Endothelial cell of umbilical vein (primary cell): ENCODE data around the gene FAM3C. TPM values are rescaled to one million over a fixed set of nuclear protein-coding genes. Genes with fewer than 3 reads are reported as not detected.

ENCODE experiments used
- BruUV-seq: library from RNA; stranded (reverse); fragments of 400-500 nt; replicated peaks from 2 replicates; lab custom pipeline; 2021; lab: Mats Ljungman, UMichigan
- CTCF ChIA-PET: fragments of 300-600, 350-600 bp; sonication (Branson Sonifier 250); formaldehyde crosslinking; loops from one replicate; lab custom pipeline; 2021; ENCODE audit warnings: antibody characterized with exemption, inconsistent platforms; lab: Charles Lee
- POLR2A ChIA-PET: fragments of 300-600, 350-600 bp; sonication (Branson Sonifier 250); formaldehyde crosslinking; loops from one replicate; lab custom pipeline; 2021; ENCODE audit warnings: antibody characterized with exemption, inconsistent platforms; lab: Charles Lee
- DNase-seq: peaks from one replicate; pipeline ENCODE4 v3.0.0-alpha.2; 2011; ENCODE audit warnings: low read depth, low spot score
- FAIRE-seq: peaks from 2 replicates; lab custom pipeline; 2011; peaks lifted over from hg19 to GRCh38; lab: Jason Lieb, UNC
- H2AFZ ChIP-seq: 2 replicates; pipeline ENCODE4 v1.6.0; 2012; ENCODE audit warnings: low read depth, low read length, control low read depth, inconsistent platforms
- H3K27ac ChIP-seq: 2 replicates; pipeline ENCODE4 v1.5.1; 2011; ENCODE audit warnings: low read depth, mild to moderate bottlenecking, control low read depth, low read length, moderate library complexity; ENCODE audit not compliant: insufficient read depth
- H3K27me3 ChIP-seq, 2 experiments: 2 replicates each; pipeline versions ENCODE4 v1.6.0 to v1.6.1; 2011; ENCODE audit warnings: low read length in 2 of 2, mixed read lengths in 1 of 2; ENCODE audit not compliant: control insufficient read depth in 2 of 2, insufficient read depth in 2 of 2
- H3K36me3 ChIP-seq, 2 experiments: 2 replicates in 1 of 2; 3 replicates in 1 of 2; pipeline ENCODE4 v1.5.1; 2011; ENCODE audit warnings: low read length in 2 of 2, mild to moderate bottlenecking in 1 of 2, moderate library complexity in 1 of 2; ENCODE audit not compliant: control insufficient read depth in 2 of 2, insufficient read depth in 2 of 2; ENCODE audit errors: extremely low read depth in 1 of 2
- H3K4me1 ChIP-seq: 3 replicates; pipeline ENCODE4 v1.5.1; 2011; ENCODE audit warnings: mild to moderate bottlenecking, low read length; ENCODE audit not compliant: control insufficient read depth, insufficient read depth; ENCODE audit errors: extremely low read depth
- H3K4me2 ChIP-seq: 2 replicates; pipeline ENCODE4 v1.6.1; 2011; ENCODE audit warnings: low read length, control low read depth, mixed read lengths; ENCODE audit not compliant: insufficient read depth
- H3K4me3 ChIP-seq, 3 experiments: fragments of 200-600 bp in 1 of 3; sonication (generic), shearing (Covaris generic) in 1 of 3; replicated peaks in 1 of 3; 2 replicates each; pipeline ENCODE4 v1.5.1; 2011 to 2016; ENCODE audit warnings: control low read depth in 3 of 3, low read length in 3 of 3, mild to moderate bottlenecking in 2 of 3, inconsistent platforms in 1 of 3, low read depth in 1 of 3, moderate library complexity in 1 of 3; ENCODE audit not compliant: insufficient read depth in 1 of 3
- H3K79me2 ChIP-seq: 2 replicates; pipeline ENCODE4 v1.6.0; 2012; ENCODE audit warnings: low read length, inconsistent platforms; ENCODE audit not compliant: control insufficient read depth, insufficient read depth
- H3K9ac ChIP-seq: replicated peaks from 2 replicates; pipeline ENCODE3; 2011; ENCODE audit warnings: low read length, control low read depth; ENCODE audit not compliant: insufficient read depth; ENCODE audit errors: extremely low read depth
- H3K9me1 ChIP-seq: replicated peaks from 3 replicates; pipeline ENCODE4 v1.6.0; 2011; ENCODE audit warnings: mild to moderate bottlenecking, low read length; ENCODE audit not compliant: control insufficient read depth, insufficient read depth; ENCODE audit errors: extremely low read depth
- H3K9me3 ChIP-seq: replicated peaks from 2 replicates; pipeline ENCODE4 v1.5.1; 2012; ENCODE audit warnings: low read length, inconsistent platforms; ENCODE audit not compliant: control insufficient read depth, insufficient read depth
- H4K20me1 ChIP-seq: replicated peaks from 2 replicates; pipeline ENCODE3; 2011; ENCODE audit warnings: mild to moderate bottlenecking, low read length; ENCODE audit not compliant: control insufficient read depth, insufficient read depth; ENCODE audit errors: extremely low read depth
- CTCF ChIP-seq, 2 donors: IDR thresholded peaks; 1 replicate in 1 of 2; 2 replicates in 1 of 2; pipeline ENCODE4 v1.5.1; 2011; ENCODE audit warnings: low read length in 2 of 2, mild to moderate bottlenecking in 2 of 2, moderate library complexity in 2 of 2, control low read depth in 1 of 2, inconsistent platforms in 1 of 2, low read depth in 1 of 2; ENCODE audit not compliant: insufficient read depth in 1 of 2; ENCODE audit errors: extremely low read depth in 1 of 2
- EZH2 ChIP-seq: IDR thresholded peaks from 2 replicates; pipeline ENCODE4 v1.6.1; 2012; ENCODE audit warnings: borderline replicate concordance, low read depth, mild to moderate bottlenecking, moderate library complexity, low read length, inconsistent platforms; ENCODE audit not compliant: severe bottlenecking
- FOS ChIP-seq: IDR thresholded peaks from 2 replicates; pipeline ENCODE4 v1.6.1; 2011; ENCODE audit warnings: mild to moderate bottlenecking, low read length, moderate library complexity, borderline replicate concordance; ENCODE audit not compliant: insufficient read depth
- GATA2 ChIP-seq: IDR thresholded peaks from 2 replicates; pipeline ENCODE4 v1.7.0; 2011; ENCODE audit warnings: low read depth, mild to moderate bottlenecking, moderate library complexity, mixed read lengths, low read length; ENCODE audit not compliant: insufficient read length, insufficient read depth
- JUN ChIP-seq: IDR thresholded peaks from 2 replicates; pipeline ENCODE4 v1.6.1; 2011; ENCODE audit warnings: borderline replicate concordance, low read depth; ENCODE audit not compliant: insufficient read length, insufficient read depth
- MAX ChIP-seq: IDR thresholded peaks from 2 replicates; pipeline ENCODE4 v1.6.1; 2011; ENCODE audit not compliant: insufficient read depth, insufficient read length
- MYC ChIP-seq: IDR thresholded peaks from one replicate; pipeline ENCODE4 v1.6.1; 2011; ENCODE audit warnings: mild to moderate bottlenecking, low read depth, low read length
- POLR2A ChIP-seq: IDR thresholded peaks from 2 replicates; pipeline ENCODE4 v1.6.1; 2012; ENCODE audit warnings: low read depth, mild to moderate bottlenecking, control low read depth, low read length
- POLR2AphosphoS5 ChIP-seq: IDR thresholded peaks from 2 replicates; pipeline ENCODE4 v1.6.1; 2012; ENCODE audit warnings: low read depth, mild to moderate bottlenecking, control low read depth, low read length, moderate library complexity; ENCODE audit not compliant: insufficient read depth
- dilution Hi-C: fragments of 300-500 bp; cut with MboI; formaldehyde crosslinking; loops from one replicate; pipeline ENCODE4 v1.15.0; 2019; ENCODE audit warnings: low sequenced_read_pairs; ENCODE audit not compliant: extremely low pct_ligation_motif_present
- intact Hi-C: fragments of 100-400 bp; cut with micrococcal nuclease; formaldehyde crosslinking; loops from one replicate; pipeline ENCODE4 v1.10.0; 2022
- polyA plus RNA-seq, 4 experiments: library from polyadenylated mRNA; depleted of rRNA in 3 of 4; stranded (reverse) in 3 of 4; unstranded in 1 of 4; fragments of >200 nt; gene quantifications; 2 replicates each; pipeline versions ENCODE4 v1.2.1 to v1.2.3, GENCODE V29; 2011 to 2012; ENCODE audit warnings: missing spikeins in 1 of 4
- total RNA-seq: library from RNA; stranded (reverse); gene quantifications from 2 replicates; pipeline ENCODE4 v1.2.3, GENCODE V29; 2021

FAM3C gene
- total and polyA plus RNA-seq, 2 donors (not counting 3 experiments of a cell fraction or from before 2014, with no cell fraction given), result 20.2 to 50.0 TPM

- no TSS peak for BruUV-seq
- ChIA-PET POLR2A (no interaction called here), CTCF (interaction anchor here (6.5 kb wide), 1 partner anchor 22 kb away, joined by 104 read pairs; no protein-coding TSS in a partner anchor)
- Histone ChIP-seq H3K9me3 (no peaks in the 10 kb centered on the region), H2AFZ (no peak overlapping the region), H3K36me3 (peaks cover 0 to 3% of the 10 kb centered on the region in 2 experiments), H3K27ac (no peak overlapping the region), H3K9me1 (no peaks in the 10 kb centered on the region), H4K20me1 (peaks cover 8% of the 10 kb centered on the region), H3K4me2 (no peak overlapping the region), H3K4me3 (no peak overlapping the region), H3K9ac (no peak overlapping the region), H3K4me1 (peaks cover 16% of the 10 kb centered on the region), H3K27me3 (no peaks in the 10 kb centered on the region), H3K79me2 (peaks cover 83% of the 10 kb centered on the region)
- FAIRE-seq, result no peak
- no peak for TF ChIP-seq GATA2
- TF ChIP-seq EZH2, result no peak
- no peak for TF ChIP-seq CTCF (IDR thresholded peaks at IDR 0.05; ENCODE audit: extremely low read depth in 1 of 2, insufficient read depth in 1 of 2, low read depth in 1 of 2, low read length in 2 of 2)
- no peak for TF ChIP-seq POLR2AphosphoS5
- TF ChIP-seq FOS, result no peak
- no peak for TF ChIP-seq MYC
- TF ChIP-seq JUN, result no peak
- TF ChIP-seq MAX, result no peak
- no peak for TF ChIP-seq POLR2A
- no peak for DNase-seq
- intact Hi-C loops (no loop called here), dilution Hi-C loops (no loop called here)
These were observed 3.7 kb downstream of the FAM3C start for GRCh38 chr7:121392277-121393004.
